ENCODE measurements around the gene TMCO5A. TPM values are rescaled to one million over a fixed set of nuclear protein-coding genes. Genes with fewer than 3 reads are reported as not detected.

TMCO5A gene
- total RNA-seq, 2 experiments from 2014 or later, result not detected

DNA sequence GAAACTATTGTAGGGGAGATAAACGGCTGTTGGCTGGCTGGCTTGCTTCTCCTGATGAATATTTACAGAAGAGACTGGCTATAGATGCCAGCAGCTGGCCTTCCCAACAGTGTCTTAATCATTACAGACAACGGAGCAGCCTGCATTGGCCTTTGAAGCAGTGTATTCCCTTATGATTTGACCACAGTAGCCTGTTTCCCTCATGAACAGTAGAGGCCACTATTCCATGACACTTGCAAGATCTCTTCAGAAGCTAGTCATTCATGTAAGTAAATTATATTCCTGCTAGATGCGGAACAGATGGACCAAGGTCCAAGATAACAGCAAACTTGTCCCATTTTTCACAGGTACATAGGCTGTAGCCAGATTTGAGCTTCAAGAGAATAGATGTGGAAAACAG lies 47.3 kb downstream of the TMCO5A start:
- Mint-ChIP-seq H3K36me3 (ENCODE audit: low read depth) (no peaks in the 10 kb centered on the region), H3K9me3 (no peaks in the 10 kb centered on the region), H3K4me1 (no peaks in the 10 kb centered on the region), H3K27me3 (peaks cover 7% of the 10 kb centered on the region), H3K4me3 (no peak overlapping the region), H3K27ac (no peak overlapping the region)
- POLR2A ChIA-PET, result no interaction called here
- CTCF ChIA-PET, result no interaction called here
- DNase-seq, result no peak

DNA sequence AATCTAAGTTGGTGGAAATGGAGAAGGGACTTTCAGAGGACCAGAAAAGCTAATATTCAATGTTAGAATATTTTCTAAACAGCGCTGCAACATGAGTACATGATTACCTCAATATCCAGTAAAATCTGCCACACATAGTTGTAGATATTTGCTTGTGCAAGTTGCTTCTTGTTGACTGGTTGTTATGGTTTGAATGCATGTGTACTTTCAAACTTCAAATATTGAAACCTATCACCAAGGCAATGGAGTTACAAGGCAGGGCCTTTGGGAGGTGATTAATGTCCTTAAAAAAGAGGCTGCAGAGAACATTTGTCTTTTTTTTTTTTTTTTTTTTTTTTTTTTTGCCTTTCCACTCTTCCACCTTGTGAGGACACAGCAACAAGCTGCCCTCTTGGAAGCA lies 49.9 kb downstream of the TMCO5A start:
- Mint-ChIP-seq H3K27ac (no peak overlapping the region), H3K27me3 (peaks cover 12% of the 10 kb centered on the region), H3K36me3 (ENCODE audit: low read depth) (no peaks in the 10 kb centered on the region), H3K9me3 (no peaks in the 10 kb centered on the region), H3K4me1 (no peaks in the 10 kb centered on the region), H3K4me3 (no peak overlapping the region)
- ChIA-PET CTCF (no interaction called here), POLR2A (no interaction called here)
- DNase-seq, result no peak

- DNase-seq, result peak; percentile 35
- Mint-ChIP-seq H3K27me3 (peaks cover 9% of the 10 kb centered on the region), H3K36me3 (ENCODE audit: low read depth) (no peaks in the 10 kb centered on the region), H3K4me1 (no peaks in the 10 kb centered on the region), H3K27ac (no peak overlapping the region), H3K4me3 (no peak overlapping the region), H3K9me3 (no peaks in the 10 kb centered on the region)
- POLR2A ChIA-PET, result no interaction called here
- CTCF ChIA-PET, result interaction anchor here (0.6 to 1.5 kb wide), 3 partner anchors 9 to 135 kb away, joined by 3 to 4 read pairs (median 3); no protein-coding TSS in a partner anchor
Observed at GRCh38 chr15:37995461-37996347, 61.3 kb downstream of the TMCO5A start.
